ENCODE measurements around the gene DMXL1. TPM values are rescaled to one million over a fixed set of nuclear protein-coding genes. Genes with fewer than 3 reads are reported as not detected.

The DMXL1 gene
- total RNA-seq, 1 donor from 2014 or later: 22.3 TPM

DNA sequence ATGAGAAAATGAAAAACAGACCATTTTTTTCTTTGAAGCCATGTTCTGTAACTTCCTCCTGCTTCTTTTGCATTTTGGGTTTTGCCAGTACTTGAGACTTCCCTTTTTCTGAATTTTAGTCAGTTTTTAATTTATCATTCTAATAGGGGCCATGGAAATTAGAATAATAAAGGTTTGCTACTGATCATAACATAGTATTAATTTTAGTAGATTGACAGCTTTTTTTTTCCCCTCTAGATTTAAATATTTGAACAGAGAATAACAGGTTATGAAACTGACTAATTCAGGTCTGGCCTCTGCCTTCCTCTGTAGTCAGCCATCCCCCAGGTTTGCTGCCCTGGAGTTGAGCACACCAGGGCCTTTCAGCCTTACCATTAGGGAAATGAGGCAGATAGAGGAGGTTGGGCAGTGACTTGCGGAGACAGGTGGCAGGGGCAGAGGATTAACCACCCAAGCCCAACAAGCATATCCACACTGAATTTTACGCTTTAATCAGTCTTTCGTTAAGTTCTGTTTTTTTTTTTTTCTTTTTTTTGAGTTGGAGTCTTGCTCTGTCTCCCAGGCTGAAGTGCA lies 204.8 kb downstream of the DMXL1 start:
- Histone ChIP-seq H3K27me3 (ENCODE audit: low read depth) (no peaks in the 10 kb centered on the region), H3K4me1 (peaks cover 37% of the 10 kb centered on the region), H3K27ac (replicated peaks) (no peak overlapping the region), H3K9me3 (replicated peaks) (no peaks in the 10 kb centered on the region), H3K36me3 (no peaks in the 10 kb centered on the region), H3K4me3 (no peak overlapping the region)
- TF ChIP-seq, protein P1, sequence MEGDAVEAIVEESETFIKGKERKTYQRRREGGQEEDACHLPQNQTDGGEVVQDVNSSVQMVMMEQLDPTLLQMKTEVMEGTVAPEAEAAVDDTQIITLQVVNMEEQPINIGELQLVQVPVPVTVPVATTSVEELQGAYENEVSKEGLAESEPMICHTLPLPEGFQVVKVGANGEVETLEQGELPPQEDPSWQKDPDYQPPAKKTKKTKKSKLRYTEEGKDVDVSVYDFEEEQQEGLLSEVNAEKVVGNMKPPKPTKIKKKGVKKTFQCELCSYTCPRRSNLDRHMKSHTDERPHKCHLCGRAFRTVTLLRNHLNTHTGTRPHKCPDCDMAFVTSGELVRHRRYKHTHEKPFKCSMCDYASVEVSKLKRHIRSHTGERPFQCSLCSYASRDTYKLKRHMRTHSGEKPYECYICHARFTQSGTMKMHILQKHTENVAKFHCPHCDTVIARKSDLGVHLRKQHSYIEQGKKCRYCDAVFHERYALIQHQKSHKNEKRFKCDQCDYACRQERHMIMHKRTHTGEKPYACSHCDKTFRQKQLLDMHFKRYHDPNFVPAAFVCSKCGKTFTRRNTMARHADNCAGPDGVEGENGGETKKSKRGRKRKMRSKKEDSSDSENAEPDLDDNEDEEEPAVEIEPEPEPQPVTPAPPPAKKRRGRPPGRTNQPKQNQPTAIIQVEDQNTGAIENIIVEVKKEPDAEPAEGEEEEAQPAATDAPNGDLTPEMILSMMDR (IDR thresholded peaks at IDR 0.05; ENCODE audit: borderline replicate concordance): no peak
- intact Hi-C loops (cut with micrococcal nuclease): no loop called here
- no peak for DNase-seq

DNA sequence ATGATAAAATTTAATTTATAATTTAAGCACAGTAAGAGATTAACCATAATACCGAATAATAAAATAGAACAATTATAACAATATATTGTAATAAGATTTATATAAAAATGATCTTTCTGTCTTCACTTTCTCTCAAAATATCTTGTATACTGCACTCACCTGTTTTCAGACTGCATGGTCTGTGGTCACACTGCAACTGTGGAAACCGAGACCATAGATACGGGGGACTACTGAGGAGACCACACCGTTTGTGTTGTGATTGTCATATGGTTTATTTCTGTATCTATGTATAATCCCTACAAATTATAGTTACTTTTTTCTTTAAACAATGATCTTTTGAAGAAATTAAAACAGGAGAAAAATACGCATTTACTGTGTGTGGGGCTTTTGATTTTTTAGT lies 206.1 kb downstream of the DMXL1 start:
- Histone ChIP-seq H3K27me3 (ENCODE audit: low read depth) (no peaks in the 10 kb centered on the region), H3K36me3 (no peaks in the 10 kb centered on the region), H3K27ac (replicated peaks) (no peak overlapping the region), H3K4me1 (peaks cover 24% of the 10 kb centered on the region), H3K9me3 (replicated peaks) (no peaks in the 10 kb centered on the region), H3K4me3 (no peak overlapping the region)
- intact Hi-C loops (cut with micrococcal nuclease): no loop called here
- TF ChIP-seq, protein P1 (IDR thresholded peaks at IDR 0.05; ENCODE audit: borderline replicate concordance): no peak
- DNase-seq: no peak

DNA sequence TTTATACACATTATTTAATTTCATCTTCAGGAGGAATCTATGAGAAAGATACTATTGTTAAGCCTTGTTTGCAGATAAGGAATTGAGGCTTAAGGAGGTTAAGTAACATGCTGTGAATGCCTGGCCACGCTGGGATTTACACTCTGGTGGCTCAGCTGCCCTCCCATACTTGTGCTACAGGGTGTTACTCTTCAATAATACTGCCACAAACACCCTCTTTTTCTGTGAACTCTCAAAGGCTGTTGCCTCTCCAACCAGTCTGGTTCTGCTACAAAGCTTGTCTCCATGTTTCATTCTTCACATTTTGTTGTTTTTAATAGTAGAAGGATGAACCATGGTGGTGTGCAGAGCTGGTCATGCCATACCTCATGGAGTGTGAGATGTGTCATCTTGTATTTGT lies 208.2 kb downstream of the DMXL1 start:
- H3K9me3 ChIP-seq (replicated peaks): no peaks in the 10 kb centered on the region
- intact Hi-C loops (cut with micrococcal nuclease): no loop called here
- no peak for DNase-seq
- TF ChIP-seq, protein P1 (IDR thresholded peaks at IDR 0.05; ENCODE audit: borderline replicate concordance): no peak
- no peaks in the 10 kb centered on the region for H3K27me3 ChIP-seq (ENCODE audit: low read depth)
- peaks cover 12% of the 10 kb centered on the region for H3K4me1 ChIP-seq
- H3K27ac ChIP-seq (replicated peaks): no peak overlapping the region
- H3K4me3 ChIP-seq: no peak overlapping the region
- no peaks in the 10 kb centered on the region for H3K36me3 ChIP-seq

GRCh38 chr5:119280380-119280779 lies 209.5 kb downstream of the DMXL1 start:
- DNase-seq: no peak
- intact Hi-C loops (cut with micrococcal nuclease): loop anchor here (10.0 kb wide), 1 partner anchor 134 kb away; no protein-coding TSS in a partner anchor
- Histone ChIP-seq H3K4me3 (no peak overlapping the region), H3K27me3 (ENCODE audit: low read depth) (no peaks in the 10 kb centered on the region), H3K36me3 (no peaks in the 10 kb centered on the region), H3K4me1 (peaks cover 13% of the 10 kb centered on the region), H3K27ac (replicated peaks) (no peak overlapping the region), H3K9me3 (replicated peaks) (no peaks in the 10 kb centered on the region)
- TF ChIP-seq, protein P1 (IDR thresholded peaks at IDR 0.05; ENCODE audit: borderline replicate concordance): no peak

DNA sequence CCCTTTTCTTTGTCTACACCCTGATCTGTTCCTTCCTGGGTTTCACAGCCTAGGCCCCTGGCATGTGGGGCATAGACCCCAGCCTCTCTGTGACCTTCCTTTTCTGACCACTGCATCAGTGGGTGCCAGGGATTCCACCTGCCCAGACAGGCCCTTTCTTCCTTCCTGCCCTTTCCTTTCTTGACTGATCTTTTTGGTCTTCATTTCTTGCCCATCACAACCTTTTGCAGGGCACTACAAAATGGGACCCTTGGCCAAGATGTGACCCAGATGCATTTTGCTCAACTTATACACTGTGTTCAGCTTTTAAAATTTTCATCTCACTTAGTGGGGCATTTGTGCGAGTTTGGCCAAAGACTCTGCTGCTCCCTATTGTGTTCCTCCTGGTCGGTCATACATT lies 211.7 kb downstream of the DMXL1 start:
- no peaks in the 10 kb centered on the region for H3K9me3 ChIP-seq (replicated peaks)
- intact Hi-C loops (cut with micrococcal nuclease): loop anchor here (10.0 kb wide), 1 partner anchor 132 kb away; no protein-coding TSS in a partner anchor
- H3K4me1 ChIP-seq: peaks cover 32% of the 10 kb centered on the region
- TF ChIP-seq, protein P1 (IDR thresholded peaks at IDR 0.05; ENCODE audit: borderline replicate concordance): no peak
- no peaks in the 10 kb centered on the region for H3K36me3 ChIP-seq
- H3K27ac ChIP-seq (replicated peaks): no peak overlapping the region
- H3K27me3 ChIP-seq (ENCODE audit: low read depth): no peaks in the 10 kb centered on the region
- H3K4me3 ChIP-seq: no peak overlapping the region
- no peak for DNase-seq

Data from left ventricle myocardium inferior (tissue), 1 donor.